AG04449 (cell line): Measurements from ENCODE around the gene MYO10.

Experiments
- CTCF ChIA-PET: fragments of 350-600 bp; formaldehyde crosslinking; extraction: SDS; loops from one replicate; lab custom pipeline; 2021; ENCODE audit warnings: antibody characterized with exemption; lab: Yijun Ruan, JAX
- POLR2A ChIA-PET: fragments of 400-600, 350-600 bp; formaldehyde crosslinking; extraction: SDS; loops from one replicate; lab custom pipeline; 2020; ENCODE audit warnings: antibody characterized with exemption, inconsistent platforms; lab: Yijun Ruan, JAX
- DNase-seq: peaks from one replicate; pipeline ENCODE4 v3.0.0-alpha.2; 2010; ENCODE audit warnings: low read depth, low spot score
- H3K4me3 ChIP-seq: 2 replicates; pipeline ENCODE4 v1.5.1; 2011; ENCODE audit warnings: low read depth, mild to moderate bottlenecking, control low read depth, low read length
- TF ChIP-seq, protein P1 (sequence below): IDR thresholded peaks from one replicate; pipeline ENCODE4 v1.5.1; 2011; ENCODE audit warnings: mild to moderate bottlenecking, moderate library complexity, low read length, control low read depth, inconsistent platforms; ENCODE audit not compliant: insufficient read depth; ENCODE audit errors: missing control alignments

The MYO10 gene

GRCh38 chr5:16810208-16810854, 125.8 kb downstream of the MYO10 start:
- TF ChIP-seq, protein P1, sequence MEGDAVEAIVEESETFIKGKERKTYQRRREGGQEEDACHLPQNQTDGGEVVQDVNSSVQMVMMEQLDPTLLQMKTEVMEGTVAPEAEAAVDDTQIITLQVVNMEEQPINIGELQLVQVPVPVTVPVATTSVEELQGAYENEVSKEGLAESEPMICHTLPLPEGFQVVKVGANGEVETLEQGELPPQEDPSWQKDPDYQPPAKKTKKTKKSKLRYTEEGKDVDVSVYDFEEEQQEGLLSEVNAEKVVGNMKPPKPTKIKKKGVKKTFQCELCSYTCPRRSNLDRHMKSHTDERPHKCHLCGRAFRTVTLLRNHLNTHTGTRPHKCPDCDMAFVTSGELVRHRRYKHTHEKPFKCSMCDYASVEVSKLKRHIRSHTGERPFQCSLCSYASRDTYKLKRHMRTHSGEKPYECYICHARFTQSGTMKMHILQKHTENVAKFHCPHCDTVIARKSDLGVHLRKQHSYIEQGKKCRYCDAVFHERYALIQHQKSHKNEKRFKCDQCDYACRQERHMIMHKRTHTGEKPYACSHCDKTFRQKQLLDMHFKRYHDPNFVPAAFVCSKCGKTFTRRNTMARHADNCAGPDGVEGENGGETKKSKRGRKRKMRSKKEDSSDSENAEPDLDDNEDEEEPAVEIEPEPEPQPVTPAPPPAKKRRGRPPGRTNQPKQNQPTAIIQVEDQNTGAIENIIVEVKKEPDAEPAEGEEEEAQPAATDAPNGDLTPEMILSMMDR = no peak
- POLR2A ChIA-PET = interaction anchor here (1.1 kb wide), 1 partner anchor 126 kb away, joined by 3 read pairs; the partner anchor contains the start of gene MYO10
- DNase-seq = no peak
- peak overlapping the region; percentile 42 for H3K4me3 ChIP-seq
- CTCF ChIA-PET = interaction anchor here (0.6 to 2.6 kb wide), 4 partner anchors 19 to 380 kb away, joined by 3 to 21 read pairs (median 6); no protein-coding TSS in a partner anchor

DNA sequence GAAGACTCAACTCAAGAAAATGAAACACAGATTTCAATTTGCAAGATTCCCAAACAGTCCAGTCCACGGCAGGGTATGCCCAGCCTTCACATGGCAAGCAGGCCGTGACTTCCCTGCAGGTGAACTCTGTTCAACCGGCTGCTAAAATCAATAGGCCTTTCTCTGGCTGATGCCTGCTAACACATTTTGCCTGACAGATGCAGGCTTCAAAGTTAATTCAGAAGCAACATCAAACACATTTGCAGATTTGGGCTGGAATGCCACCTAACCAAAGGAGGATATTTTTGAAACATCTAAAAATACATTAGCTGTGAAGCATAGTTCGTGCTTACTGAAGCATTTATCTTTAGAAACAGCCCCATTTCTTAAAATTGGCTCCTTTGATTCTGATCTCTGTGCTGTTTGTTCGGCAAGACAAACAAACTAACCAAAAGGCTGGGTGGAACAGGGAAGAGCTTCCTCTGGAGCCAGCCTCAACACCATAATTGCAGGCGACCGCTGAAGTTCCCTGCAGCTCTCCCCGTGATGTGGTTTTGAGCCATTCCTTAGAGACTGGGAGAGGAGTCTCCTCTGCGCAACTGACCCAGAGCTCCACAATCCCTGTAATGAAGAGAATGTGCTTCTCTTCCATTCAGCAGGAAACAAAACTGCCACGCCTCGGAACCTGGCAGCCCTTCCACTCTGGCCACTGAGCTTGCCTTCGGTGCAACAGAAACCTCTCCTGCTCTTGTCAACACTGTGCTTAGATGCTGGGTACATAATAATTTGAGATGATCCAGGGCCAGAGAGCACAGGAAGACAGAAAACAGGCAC, 126.5 kb downstream of the MYO10 start:
- ChIA-PET CTCF (interaction anchor here (1.3 to 2.6 kb wide), 2 partner anchors 18 to 380 kb away, joined by 8 to 21 read pairs; no protein-coding TSS in a partner anchor), POLR2A (interaction anchor here (0.7 to 1.1 kb wide), 3 partner anchors 10 to 127 kb away, joined by 3 to 5 read pairs (median 3); partner anchors contain the start of gene MYO10)
- H3K4me3 ChIP-seq = peak overlapping the region; percentile 42
- peak; percentile 82 for DNase-seq
- TF ChIP-seq, protein P1 = no peak

GRCh38 chr5:16809010-16809394, 127.1 kb downstream of the MYO10 start:
- ChIA-PET POLR2A (interaction anchor here (0.9 to 1.1 kb wide), 2 partner anchors 10 to 127 kb away, joined by 3 to 5 read pairs; partner anchors contain the start of gene MYO10), CTCF (interaction anchor here (1.2 to 2.8 kb wide), 2 partner anchors 124 to 324 kb away, joined by 3 to 8 read pairs; no protein-coding TSS in a partner anchor)
- TF ChIP-seq, protein P1 = no peak
- H3K4me3 ChIP-seq = no peak overlapping the region
- DNase-seq = no peak

- DNase-seq = no peak
- ChIA-PET CTCF (interaction anchor here (0.7 to 2.8 kb wide), 4 partner anchors 16 to 378 kb away, joined by 3 to 8 read pairs (median 4); no protein-coding TSS in a partner anchor), POLR2A (no interaction called here)
- H3K4me3 ChIP-seq = no peak overlapping the region
- TF ChIP-seq, protein P1 = no peak
Observed at GRCh38 chr5:16808021-16808420, 128.1 kb downstream of the MYO10 start.

DNA sequence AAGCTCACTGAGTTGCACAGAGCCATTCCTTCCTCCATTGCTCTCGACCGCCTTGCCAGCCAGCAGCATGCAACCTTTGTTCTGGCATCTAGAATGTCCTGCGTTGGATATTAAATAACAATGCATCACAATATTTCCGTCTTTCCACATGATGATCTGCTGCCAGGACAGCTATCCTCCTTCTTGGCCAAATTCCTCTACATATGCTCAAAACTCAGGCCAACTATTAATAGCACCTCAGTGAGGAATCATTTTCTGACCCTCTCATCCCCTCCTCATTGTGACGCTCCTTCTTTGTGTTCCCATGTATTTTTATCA, 128.6 kb downstream of the MYO10 start:
- no peak for DNase-seq
- TF ChIP-seq, protein P1 = no peak
- H3K4me3 ChIP-seq = no peak overlapping the region
- ChIA-PET CTCF (interaction anchor here (1.1 to 3.6 kb wide), 5 partner anchors 16 to 387 kb away, joined by 3 to 48 read pairs (median 8); no protein-coding TSS in a partner anchor), POLR2A (no interaction called here)
